Stimulated activated CD8-positive, alpha-beta memory T cell treated with anti-CD3 and anti-CD28 coated beads, Interleukin-4, amount 100 ng/mL, for 4 hours (primary cell): ENCODE measurements around the gene SH3D19.
"Not testable (repeated sequence)": the region's sequence is repeated elsewhere in the genome, so short reads cannot be mapped to it uniquely, and the experiment has no call there.

Experiments
- DNase-seq, 2 donors: peaks; one replicate each; pipeline ENCODE4 v3.0.0-alpha.2; 2020; ENCODE audit warnings: low read depth in 2 of 2, low spot score in 1 of 2

Gene SH3D19

DNA sequence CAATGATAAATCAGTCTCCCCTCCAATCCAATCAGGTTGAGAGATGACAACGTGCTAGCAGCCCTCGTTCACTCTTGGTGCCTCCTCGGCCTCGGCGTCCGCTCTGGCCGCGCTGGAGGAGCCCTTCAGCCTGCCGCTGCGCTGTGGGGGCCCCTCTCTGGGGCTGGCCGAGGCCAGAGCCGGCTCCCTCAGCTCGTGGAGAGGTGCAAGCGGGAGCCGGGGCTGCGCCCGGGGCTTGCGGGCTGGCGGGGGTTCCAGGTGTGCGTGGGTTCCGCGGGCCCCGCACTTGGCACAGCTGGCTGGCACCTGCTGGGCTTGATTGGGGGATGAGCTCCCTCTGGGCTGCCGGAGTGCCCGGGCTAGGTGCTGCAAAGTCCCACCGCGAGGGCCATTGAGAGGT, 89.4 kb downstream of the SH3D19 start:
- DNase-seq = no peak

DNA sequence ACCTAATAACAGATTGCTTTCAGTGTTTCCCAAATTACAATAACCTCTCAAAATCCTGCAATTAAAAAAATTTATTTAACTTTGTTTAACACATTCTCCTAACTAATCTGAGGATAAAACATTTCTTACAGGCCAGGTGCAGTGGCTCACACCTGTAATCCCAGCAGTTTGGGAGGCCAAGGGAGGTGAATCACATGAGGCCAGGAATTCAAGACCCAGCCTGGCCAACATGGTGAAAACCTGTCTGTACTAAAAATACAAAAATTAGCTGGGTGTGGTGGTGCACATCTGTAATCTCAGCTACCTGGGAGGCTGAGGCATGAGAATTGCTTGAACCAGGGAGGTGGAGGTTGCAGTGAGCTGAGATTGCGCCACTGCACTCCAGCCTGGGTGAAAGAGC, 90.0 kb downstream of the SH3D19 start:
- DNase-seq = not testable (repeated sequence)

DNA sequence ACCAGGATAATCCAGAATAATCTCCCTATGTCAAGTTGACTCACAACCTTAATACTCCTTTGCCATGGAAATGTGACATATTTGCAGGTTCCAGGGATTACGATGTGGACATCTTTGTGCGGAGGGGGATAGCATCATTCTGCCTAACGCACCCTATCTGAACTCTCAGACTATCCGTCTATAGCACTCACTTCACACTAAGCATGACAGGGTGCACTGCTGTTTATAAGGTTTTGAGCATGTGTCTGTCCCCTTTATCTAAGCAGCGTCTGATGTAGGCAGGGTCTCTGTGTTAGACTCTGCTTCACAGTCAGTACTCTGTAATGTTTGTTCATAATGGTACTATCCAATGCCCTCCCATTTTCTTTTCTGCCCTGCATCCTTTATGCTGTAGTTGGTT, 91.8 kb downstream of the SH3D19 start:
- DNase-seq = no peak

- no peak for DNase-seq
These were observed 93.3 kb downstream of the SH3D19 start for GRCh38 chr4:151231915-151232595.

GRCh38 chr4:151228189-151229119, 97.0 kb downstream of the SH3D19 start:
- no peak for DNase-seq

DNA sequence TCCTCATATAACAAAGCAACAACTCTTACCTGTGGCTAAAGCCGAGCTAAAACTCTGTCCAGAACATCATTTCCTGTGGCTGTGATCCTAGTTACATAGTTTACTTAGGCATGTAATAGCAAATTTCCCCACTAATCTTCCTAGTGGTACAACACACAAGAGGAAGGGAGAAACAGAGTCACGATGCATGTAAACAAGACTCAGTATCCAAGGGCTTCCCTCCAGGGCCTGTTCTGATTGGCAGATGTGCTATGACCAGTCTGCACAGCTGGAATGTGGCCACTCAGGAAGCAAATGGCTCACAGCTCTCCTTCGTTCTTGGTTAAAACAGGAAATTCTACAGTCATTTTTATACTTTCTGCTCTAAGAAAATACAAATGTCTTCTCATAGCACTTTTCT, 97.7 kb downstream of the SH3D19 start:
- no peak for DNase-seq

DNA sequence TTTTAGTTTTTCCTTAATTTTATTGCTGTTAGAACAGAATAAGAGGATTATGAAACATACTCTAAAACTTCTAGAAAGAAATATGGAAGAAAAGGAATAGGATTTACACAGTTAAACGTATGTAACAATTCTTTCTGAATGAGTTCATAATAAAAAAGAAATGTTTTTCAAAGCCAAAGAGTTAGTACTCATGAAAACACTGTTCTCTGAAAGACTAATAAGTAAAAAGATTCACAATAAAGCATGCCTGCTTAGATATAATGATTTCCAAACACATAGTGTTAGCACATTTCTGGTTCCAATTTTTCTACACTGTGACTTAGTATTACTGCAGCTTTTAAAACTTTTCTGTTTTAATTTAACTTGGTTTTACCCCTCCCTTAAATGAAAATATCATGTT, 98.2 kb downstream of the SH3D19 start:
- DNase-seq = no peak

- no peak for DNase-seq
These were observed 99.1 kb downstream of the SH3D19 start for GRCh38 chr4:151226004-151226932.

- DNase-seq = no peak
These were observed 101.9 kb downstream of the SH3D19 start for GRCh38 chr4:151223465-151223864.

DNA sequence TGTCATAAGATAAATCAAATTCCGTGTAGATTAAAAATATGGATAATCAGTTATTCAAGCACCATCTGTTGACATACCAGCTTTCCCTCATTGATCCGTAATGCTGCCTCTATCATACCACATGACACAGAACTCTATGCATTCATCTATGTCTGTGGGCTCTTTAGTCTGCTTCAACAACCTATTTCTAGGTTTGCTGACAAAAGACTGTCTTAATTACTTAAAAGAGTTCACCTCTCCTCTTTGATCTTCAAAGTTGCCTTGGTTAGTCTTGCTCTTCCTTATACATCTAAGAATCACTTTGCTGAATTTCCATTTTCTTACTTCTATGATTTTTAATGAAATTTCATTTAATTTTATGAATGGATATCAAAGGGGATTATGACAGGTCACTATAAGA, 105.5 kb downstream of the SH3D19 start:
- no peak for DNase-seq

DNA sequence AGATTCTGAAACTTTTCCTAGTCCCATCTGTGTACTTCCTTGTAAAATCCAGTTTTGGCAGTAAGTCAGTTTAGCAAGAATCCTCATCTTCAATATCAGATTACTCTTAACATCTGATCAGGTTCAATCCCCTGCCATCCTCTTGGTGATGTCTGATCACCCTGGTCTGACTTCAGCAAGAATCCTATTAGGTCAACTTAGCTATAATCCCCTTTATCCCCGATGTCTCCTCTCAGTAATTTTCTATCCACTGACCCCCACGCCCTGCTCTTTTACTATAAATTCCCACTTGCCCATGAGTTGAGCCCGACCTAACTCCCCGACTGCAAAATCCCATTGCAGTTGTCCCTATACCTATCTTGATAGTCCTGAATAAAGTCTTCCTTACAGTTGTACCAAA, 106.3 kb downstream of the SH3D19 start:
- DNase-seq = no peak

- DNase-seq = no peak
These were observed 107.1 kb downstream of the SH3D19 start for GRCh38 chr4:151218343-151218742.

DNA sequence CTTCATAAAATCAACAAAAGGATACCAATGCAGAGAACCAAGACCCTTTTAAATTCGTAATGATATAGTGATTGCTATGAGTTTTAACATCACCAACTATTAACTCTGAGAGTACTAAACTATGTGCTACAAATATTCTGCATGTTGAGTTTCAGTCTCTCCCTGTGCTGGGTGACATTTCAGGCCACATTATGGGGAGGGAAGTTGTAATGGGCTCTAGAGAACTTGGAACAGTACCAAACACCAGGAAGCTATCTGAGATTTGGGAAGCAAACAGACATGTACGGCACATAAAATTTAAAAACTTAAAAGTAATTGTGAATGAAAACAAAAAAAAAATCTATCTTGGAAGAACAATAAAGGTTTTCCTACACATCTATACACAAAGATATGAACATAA, 108.1 kb downstream of the SH3D19 start:
- no peak for DNase-seq

DNA sequence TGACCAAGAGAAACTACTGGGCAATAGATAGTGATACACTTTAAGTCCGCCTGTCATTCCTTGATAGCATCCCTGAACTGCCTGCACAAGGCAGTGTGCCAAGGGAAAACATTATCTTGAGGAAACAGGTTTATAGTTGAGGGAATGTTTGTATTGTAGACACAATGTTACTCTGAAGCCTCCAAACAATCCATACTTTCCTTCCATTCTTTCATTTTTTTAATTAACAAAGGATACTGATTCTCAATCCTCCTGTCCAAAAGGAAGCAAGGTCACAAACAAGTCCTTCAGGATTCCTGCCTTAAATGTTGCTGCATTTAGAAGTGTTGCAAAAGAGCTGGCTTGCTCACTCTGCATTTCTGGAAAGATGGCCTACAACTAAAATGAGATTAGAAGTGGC, 110.1 kb downstream of the SH3D19 start:
- DNase-seq = no peak

DNA sequence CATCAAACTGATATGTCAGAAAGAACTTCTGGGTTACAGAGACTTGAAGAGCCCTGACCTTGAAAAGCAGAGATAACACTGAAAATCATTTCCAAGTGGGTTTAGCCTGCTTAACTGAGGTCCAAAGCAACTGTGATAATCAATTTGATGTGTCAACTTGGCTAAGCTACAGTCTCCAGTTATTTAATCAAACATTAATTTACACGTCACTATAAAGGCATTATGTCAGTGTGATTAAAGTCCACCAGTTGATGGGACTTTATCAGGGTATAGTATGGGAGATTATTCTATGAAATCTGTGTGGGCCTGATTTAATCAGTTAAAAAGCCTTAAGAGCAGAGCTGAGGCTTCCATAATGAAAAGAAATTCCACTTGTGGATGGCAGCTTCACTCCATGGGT, 117.5 kb downstream of the SH3D19 start:
- DNase-seq = no peak

DNA sequence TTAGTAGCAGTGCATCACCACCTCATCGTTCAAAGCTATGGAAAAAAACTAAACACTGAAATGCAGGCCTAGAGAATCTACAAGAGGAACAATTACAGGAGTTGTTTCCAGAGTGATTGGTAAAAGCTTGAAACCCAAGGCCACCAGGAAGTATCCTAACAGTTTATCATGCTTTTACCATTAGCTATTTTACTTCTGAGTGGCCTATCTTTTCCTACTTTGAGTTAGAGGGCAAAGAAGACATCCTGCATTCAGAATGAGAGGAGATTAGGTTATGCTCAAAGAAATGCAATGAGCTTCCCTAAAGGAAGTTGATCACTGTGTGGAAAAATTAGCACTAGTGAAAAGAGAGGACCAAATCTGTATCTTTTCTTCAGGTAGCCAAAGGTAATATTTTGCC, 118.2 kb downstream of the SH3D19 start:
- DNase-seq = no peak

- DNase-seq = no peak
These were observed 119.0 kb downstream of the SH3D19 start for GRCh38 chr4:151206241-151207005.

DNA sequence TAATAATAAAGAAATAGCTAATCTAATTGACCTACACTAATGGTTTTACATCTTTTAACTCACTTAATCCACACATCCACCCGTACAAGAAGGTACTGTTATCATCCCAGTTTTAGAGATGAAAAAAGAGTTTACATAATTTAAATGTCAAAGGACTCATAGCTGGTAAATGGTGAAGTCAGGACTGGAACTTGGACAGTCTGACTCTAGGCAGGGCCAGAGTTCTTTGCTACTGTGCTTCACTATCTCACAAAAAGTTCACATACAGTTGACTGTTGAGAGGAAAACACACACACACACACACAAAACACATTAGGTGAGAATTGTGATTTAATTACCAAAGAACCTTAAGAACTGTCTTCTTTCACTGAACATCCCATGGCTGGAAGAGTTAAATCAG, 119.7 kb downstream of the SH3D19 start:
- DNase-seq = no peak

DNA sequence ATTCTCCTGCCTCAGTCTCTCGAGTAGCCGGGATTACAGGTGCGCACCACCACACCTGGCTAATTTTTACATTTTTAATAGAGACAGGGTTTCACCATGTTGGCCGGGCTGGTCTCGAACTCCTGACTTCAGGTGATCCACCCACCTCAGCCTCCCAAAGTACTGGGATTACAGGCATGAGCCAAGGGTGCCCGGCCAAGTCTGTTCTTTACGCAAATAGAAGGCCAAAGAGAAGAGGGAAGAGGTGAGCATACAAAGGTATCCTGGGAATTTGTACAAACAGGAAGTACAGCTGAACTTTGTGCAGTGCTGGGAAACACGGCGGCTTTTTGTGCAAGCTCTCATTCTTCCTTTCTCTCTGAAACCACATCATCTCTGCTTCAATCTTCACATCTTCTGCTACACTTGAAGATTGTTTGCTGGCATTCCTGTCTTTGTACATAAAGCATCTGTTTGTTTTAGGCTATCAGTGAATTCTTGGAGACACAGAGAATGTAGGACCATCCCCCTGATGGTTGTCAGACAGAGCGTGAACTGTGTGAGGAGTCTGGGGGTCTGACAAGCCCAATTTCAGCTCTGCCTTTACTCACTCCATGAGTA, 120.4 kb downstream of the SH3D19 start:
- DNase-seq = no peak

DNA sequence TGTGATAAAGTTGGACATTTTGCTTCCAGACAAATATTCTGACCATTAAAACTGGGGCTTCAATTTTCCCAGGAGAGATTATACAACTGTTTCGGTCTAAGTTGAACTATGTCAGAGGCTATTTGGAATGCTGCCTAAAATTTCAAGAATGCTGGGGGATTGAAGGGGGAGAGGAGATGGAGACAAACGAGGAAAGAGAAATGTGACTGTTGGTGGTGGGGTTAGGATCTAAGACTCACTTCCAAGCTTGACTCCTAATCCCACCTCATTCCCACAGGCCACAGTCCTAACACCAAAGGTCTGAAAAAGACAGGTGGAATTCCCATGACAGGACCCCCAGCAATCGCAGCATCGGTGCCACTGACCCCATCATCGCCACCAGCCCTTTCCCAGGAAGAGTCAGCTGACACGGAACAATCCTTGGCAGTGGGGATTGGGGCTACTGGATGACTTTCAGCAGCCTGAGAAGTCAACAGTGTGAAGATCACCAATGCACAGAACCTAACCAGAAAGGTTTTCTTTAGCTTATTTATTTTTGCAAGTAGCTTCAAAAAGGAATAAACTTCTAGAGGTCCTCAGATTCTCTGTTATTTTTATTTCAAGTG, 122.5 kb downstream of the SH3D19 start:
- DNase-seq = no peak
